Neural cell (in vitro differentiated cells): Measurements from ENCODE around the gene HNRNPUL1. TPM values are rescaled to one million over a fixed set of nuclear protein-coding genes. Genes with fewer than 3 reads are reported as not detected.

Experiments used
- H2AFZ ChIP-seq: fragments of 200-600, 300-800 bp; sonication (generic), shearing (Covaris generic); 2 replicates; pipeline ENCODE4 v1.6.0; 2014; ENCODE audit warnings: low read depth, mild to moderate bottlenecking, antibody characterized with exemption, low read length, moderate library complexity
- H3F3A ChIP-seq: fragments of 200-600 bp; shearing (Covaris generic); 2 replicates; pipeline ENCODE4 v1.6.1; 2016; ENCODE audit warnings: mild to moderate bottlenecking, moderate library complexity, mixed read lengths, antibody characterized with exemption, low read length; ENCODE audit not compliant: insufficient read depth, poor library complexity, severe bottlenecking
- H3K27ac ChIP-seq: fragments of 200-600, 300-800 bp; sonication (generic), shearing (Covaris generic); 2 replicates; pipeline ENCODE4 v1.5.1; 2014; ENCODE audit warnings: mild to moderate bottlenecking, low read length, moderate library complexity
- H3K27me3 ChIP-seq: fragments of 300-800, 200-600 bp; sonication (generic), shearing (Covaris generic); 2 replicates; pipeline ENCODE4 v1.6.0; 2014; ENCODE audit warnings: mild to moderate bottlenecking, low read depth, low read length, moderate library complexity; ENCODE audit not compliant: insufficient read depth
- H3K36me3 ChIP-seq: fragments of 300-800, 200-600 bp; sonication (generic), shearing (Covaris generic); 2 replicates; pipeline ENCODE4 v1.5.1; 2014; ENCODE audit warnings: mild to moderate bottlenecking, antibody characterized with exemption, low read length, moderate library complexity; ENCODE audit not compliant: insufficient read depth
- H3K4me2 ChIP-seq: fragments of 300-800, 200-600 bp; sonication (generic), shearing (Covaris generic); 2 replicates; pipeline ENCODE4 v1.6.0; 2014; ENCODE audit warnings: mild to moderate bottlenecking, low read length
- H3K4me3 ChIP-seq: fragments of 300-800, 200-600 bp; sonication (generic), shearing (Covaris generic); 2 replicates; pipeline ENCODE4 v1.5.1; 2014; ENCODE audit warnings: mild to moderate bottlenecking, low read length, moderate library complexity
- H3K79me2 ChIP-seq: fragments of 200-600 bp; shearing (Covaris generic); replicated peaks from 2 replicates; pipeline ENCODE4 v1.6.0; 2014; ENCODE audit warnings: mild to moderate bottlenecking, low read length, moderate library complexity; ENCODE audit not compliant: insufficient read depth
- H3K9ac ChIP-seq: fragments of 300-800, 200-600 bp; sonication (generic), shearing (Covaris generic); 2 replicates; pipeline ENCODE4 v1.6.1; 2016; ENCODE audit warnings: mild to moderate bottlenecking, low read length, mixed read lengths
- H3K9me2 ChIP-seq: fragments of 200-600 bp; shearing (Covaris generic); 2 replicates; pipeline ENCODE4 v1.6.1; 2016; ENCODE audit warnings: mild to moderate bottlenecking, low read length, mixed read lengths; ENCODE audit not compliant: insufficient read depth
- H3K9me3 ChIP-seq: fragments of 200-600, 300-800 bp; sonication (generic), shearing (Covaris generic); 2 replicates; pipeline ENCODE4 v1.6.1; 2016; ENCODE audit warnings: mild to moderate bottlenecking, mixed run types, low read length, moderate library complexity, mixed read lengths
- H4K20me1 ChIP-seq: fragments of 200-600 bp; shearing (Covaris generic); 2 replicates; pipeline ENCODE4 v1.6.1; 2016; ENCODE audit warnings: mild to moderate bottlenecking, mixed run types; ENCODE audit not compliant: insufficient read depth
- EP300 ChIP-seq: fragments of 450-650 bp; conservative IDR thresholded peaks from 2 replicates; pipeline ENCODE4 v1.6.1; 2014; ENCODE audit warnings: antibody characterized with exemption, mild to moderate bottlenecking, moderate library complexity; ENCODE audit not compliant: poor library complexity, severe bottlenecking
- EZH2 ChIP-seq: fragments of 200-600, 300-800 bp; shearing (Covaris generic), sonication (generic); IDR thresholded peaks from 2 replicates; pipeline ENCODE4 v1.6.1; 2014; ENCODE audit warnings: antibody characterized with exemption, low read length, borderline replicate concordance, mild to moderate bottlenecking; ENCODE audit not compliant: insufficient read depth, poor library complexity, severe bottlenecking
- MXI1 ChIP-seq: fragments of 450-650 bp; conservative IDR thresholded peaks from 2 replicates; pipeline ENCODE4 v1.6.1; 2014; ENCODE audit warnings: antibody characterized with exemption, mild to moderate bottlenecking; ENCODE audit not compliant: poor library complexity, severe bottlenecking
- POLR2AphosphoS5 ChIP-seq: IDR thresholded peaks from 2 replicates; pipeline ENCODE4 v1.6.1; 2012
- RAD21 ChIP-seq: fragments of 450-650 bp; conservative IDR thresholded peaks from 2 replicates; pipeline ENCODE4 v1.6.1; 2014; ENCODE audit warnings: antibody characterized with exemption, mild to moderate bottlenecking, moderate library complexity
- SMC3 ChIP-seq: fragments of 450-650 bp; conservative IDR thresholded peaks from 2 replicates; pipeline ENCODE4 v1.6.1; 2014; ENCODE audit warnings: antibody characterized with exemption, mild to moderate bottlenecking, moderate library complexity; ENCODE audit not compliant: poor library complexity
- TAF1 ChIP-seq: IDR thresholded peaks from 2 replicates; pipeline ENCODE4 v1.6.1; 2012; ENCODE audit warnings: low read depth
- polyA plus RNA-seq: library from polyadenylated mRNA; depleted of rRNA; stranded (reverse); fragments of >200 nt; gene quantifications from 2 replicates; pipeline ENCODE4 v1.2.3, GENCODE V29; 2014
- TF ChIP-seq, protein P1 (sequence below): IDR thresholded peaks from 2 replicates; pipeline ENCODE4 v1.6.1; 2012; ENCODE audit warnings: borderline replicate concordance
- TF ChIP-seq, protein P2 (sequence below): fragments of 450-650 bp; IDR thresholded peaks from 2 replicates; pipeline ENCODE4 v1.5.1; 2014; ENCODE audit warnings: antibody characterized with exemption, mild to moderate bottlenecking, moderate library complexity; ENCODE audit not compliant: poor library complexity, severe bottlenecking

The HNRNPUL1 gene
- polyA plus RNA-seq, 1 donor from 2014 or later: 34.6 TPM

DNA sequence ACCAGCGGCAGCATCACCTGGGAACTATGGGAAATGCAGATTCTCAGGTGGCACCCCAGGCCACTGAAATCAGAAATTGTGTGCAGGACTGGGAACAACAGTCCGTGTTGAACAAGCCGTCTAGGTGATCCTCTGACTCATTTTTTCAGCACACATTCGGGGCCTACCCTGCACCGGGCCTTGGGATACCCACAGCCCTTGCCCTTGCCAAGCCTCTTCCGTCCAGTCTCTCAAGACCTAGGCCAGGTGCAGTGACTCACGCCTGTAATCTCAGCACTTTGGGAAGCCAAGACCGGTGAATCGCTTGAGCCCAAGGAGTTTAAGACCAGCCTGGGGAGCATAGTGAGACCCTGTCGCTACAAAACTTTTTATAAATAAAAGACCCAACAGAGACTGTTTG, 71.3 kb downstream of the HNRNPUL1 start:
- no peaks in the 10 kb centered on the region for H3K9me3 ChIP-seq
- H3K79me2 ChIP-seq: no peaks in the 10 kb centered on the region
- H3K4me3 ChIP-seq: no peak overlapping the region
- no peaks in the 10 kb centered on the region for H3K36me3 ChIP-seq
- H3K27me3 ChIP-seq: no peaks in the 10 kb centered on the region
- no peak overlapping the region for H3K4me2 ChIP-seq
- no peaks in the 10 kb centered on the region for H3F3A ChIP-seq
- no peaks in the 10 kb centered on the region for H4K20me1 ChIP-seq
- no peak overlapping the region for H3K9ac ChIP-seq
- no peaks in the 10 kb centered on the region for H3K9me2 ChIP-seq
- H3K27ac ChIP-seq: no peak overlapping the region
- no peak for TF ChIP-seq MXI1
- no peak for TF ChIP-seq POLR2AphosphoS5
- no peak for TF ChIP-seq TAF1
- no peak for TF ChIP-seq EZH2
- TF ChIP-seq SMC3: no peak
- TF ChIP-seq EP300: no peak
- TF ChIP-seq RAD21: no peak
- TF ChIP-seq, protein P1, sequence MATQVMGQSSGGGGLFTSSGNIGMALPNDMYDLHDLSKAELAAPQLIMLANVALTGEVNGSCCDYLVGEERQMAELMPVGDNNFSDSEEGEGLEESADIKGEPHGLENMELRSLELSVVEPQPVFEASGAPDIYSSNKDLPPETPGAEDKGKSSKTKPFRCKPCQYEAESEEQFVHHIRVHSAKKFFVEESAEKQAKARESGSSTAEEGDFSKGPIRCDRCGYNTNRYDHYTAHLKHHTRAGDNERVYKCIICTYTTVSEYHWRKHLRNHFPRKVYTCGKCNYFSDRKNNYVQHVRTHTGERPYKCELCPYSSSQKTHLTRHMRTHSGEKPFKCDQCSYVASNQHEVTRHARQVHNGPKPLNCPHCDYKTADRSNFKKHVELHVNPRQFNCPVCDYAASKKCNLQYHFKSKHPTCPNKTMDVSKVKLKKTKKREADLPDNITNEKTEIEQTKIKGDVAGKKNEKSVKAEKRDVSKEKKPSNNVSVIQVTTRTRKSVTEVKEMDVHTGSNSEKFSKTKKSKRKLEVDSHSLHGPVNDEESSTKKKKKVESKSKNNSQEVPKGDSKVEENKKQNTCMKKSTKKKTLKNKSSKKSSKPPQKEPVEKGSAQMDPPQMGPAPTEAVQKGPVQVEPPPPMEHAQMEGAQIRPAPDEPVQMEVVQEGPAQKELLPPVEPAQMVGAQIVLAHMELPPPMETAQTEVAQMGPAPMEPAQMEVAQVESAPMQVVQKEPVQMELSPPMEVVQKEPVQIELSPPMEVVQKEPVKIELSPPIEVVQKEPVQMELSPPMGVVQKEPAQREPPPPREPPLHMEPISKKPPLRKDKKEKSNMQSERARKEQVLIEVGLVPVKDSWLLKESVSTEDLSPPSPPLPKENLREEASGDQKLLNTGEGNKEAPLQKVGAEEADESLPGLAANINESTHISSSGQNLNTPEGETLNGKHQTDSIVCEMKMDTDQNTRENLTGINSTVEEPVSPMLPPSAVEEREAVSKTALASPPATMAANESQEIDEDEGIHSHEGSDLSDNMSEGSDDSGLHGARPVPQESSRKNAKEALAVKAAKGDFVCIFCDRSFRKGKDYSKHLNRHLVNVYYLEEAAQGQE: no peak
- TF ChIP-seq, protein P2, sequence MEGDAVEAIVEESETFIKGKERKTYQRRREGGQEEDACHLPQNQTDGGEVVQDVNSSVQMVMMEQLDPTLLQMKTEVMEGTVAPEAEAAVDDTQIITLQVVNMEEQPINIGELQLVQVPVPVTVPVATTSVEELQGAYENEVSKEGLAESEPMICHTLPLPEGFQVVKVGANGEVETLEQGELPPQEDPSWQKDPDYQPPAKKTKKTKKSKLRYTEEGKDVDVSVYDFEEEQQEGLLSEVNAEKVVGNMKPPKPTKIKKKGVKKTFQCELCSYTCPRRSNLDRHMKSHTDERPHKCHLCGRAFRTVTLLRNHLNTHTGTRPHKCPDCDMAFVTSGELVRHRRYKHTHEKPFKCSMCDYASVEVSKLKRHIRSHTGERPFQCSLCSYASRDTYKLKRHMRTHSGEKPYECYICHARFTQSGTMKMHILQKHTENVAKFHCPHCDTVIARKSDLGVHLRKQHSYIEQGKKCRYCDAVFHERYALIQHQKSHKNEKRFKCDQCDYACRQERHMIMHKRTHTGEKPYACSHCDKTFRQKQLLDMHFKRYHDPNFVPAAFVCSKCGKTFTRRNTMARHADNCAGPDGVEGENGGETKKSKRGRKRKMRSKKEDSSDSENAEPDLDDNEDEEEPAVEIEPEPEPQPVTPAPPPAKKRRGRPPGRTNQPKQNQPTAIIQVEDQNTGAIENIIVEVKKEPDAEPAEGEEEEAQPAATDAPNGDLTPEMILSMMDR: no peak
- H2AFZ ChIP-seq: no peak overlapping the region

DNA sequence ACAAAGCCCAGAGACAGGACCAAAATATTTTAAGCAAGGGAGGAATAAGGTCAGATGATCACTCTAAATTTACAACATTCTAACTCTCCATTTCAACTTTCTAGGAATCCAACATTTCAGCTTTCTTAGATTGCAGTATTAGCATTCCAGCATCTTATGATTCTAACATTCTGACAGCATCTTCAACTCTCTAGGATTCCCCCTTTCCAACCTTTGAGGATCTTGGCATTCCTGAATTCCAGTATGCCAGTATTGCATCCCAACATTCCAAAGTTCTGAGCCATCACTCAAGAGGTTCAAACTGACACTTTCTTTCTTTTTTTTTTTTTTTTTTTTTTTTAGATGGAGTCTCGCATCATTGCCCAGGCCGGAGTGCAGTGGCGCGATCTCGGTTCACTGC, 75.8 kb downstream of the HNRNPUL1 start:
- Histone ChIP-seq H3K4me2 (no peak overlapping the region), H3K9ac (no peak overlapping the region), H2AFZ (no peak overlapping the region), H3K4me3 (no peak overlapping the region), H3K79me2 (no peaks in the 10 kb centered on the region), H4K20me1 (no peaks in the 10 kb centered on the region), H3K9me3 (no peaks in the 10 kb centered on the region), H3K36me3 (no peaks in the 10 kb centered on the region), H3K27ac (no peak overlapping the region), H3K9me2 (no peaks in the 10 kb centered on the region), H3K27me3 (no peaks in the 10 kb centered on the region), H3F3A (no peaks in the 10 kb centered on the region)
- TF ChIP-seq SMC3 (no peak), MXI1 (no peak)
